ENCODE measurements around the gene P2RX2.

P2RX2 gene

DNA sequence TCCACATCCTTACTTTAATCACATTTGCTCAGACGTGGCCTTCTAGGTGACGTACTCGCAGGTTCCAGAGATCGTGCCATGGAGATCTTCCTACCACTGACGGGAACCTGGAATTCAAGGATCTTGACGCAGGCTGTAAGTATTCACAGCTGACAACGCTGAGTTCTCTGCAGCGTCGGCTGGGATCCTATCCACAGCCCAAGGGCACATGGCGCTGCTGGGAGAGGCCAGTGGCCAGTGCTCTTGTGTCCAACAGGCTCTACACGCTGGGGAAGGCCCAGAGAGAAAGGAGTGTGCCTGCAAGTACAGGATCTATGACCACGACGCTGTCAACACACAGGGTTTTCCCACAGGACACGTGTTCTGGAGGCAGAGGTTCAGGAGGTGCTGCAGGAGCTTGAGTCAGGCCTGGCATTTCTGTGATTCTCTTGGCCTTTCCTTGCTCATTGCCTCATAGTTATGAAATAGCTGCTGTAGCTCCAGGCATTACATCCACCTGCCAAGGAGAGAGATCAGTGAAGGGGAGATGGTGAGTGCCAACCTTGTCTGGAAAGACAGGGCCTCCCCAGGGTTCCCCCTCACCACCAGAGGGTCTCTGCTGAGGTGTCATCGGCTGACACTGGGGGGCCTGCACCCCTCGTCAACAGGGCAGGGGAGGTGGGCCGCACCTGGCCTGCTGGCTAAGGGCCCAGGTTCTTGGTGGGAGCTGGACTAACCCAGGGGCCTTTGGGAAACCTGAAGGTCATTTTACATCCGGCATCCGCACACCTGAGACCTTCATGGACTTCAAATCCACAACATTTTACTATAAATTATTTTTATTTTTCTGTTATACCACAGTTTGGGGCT is 29.5 kb upstream of the P2RX2 start:
- H3K4me3 ChIP-seq (ENCODE audit: low read length): no peak overlapping the region
- TF ChIP-seq, protein P1, sequence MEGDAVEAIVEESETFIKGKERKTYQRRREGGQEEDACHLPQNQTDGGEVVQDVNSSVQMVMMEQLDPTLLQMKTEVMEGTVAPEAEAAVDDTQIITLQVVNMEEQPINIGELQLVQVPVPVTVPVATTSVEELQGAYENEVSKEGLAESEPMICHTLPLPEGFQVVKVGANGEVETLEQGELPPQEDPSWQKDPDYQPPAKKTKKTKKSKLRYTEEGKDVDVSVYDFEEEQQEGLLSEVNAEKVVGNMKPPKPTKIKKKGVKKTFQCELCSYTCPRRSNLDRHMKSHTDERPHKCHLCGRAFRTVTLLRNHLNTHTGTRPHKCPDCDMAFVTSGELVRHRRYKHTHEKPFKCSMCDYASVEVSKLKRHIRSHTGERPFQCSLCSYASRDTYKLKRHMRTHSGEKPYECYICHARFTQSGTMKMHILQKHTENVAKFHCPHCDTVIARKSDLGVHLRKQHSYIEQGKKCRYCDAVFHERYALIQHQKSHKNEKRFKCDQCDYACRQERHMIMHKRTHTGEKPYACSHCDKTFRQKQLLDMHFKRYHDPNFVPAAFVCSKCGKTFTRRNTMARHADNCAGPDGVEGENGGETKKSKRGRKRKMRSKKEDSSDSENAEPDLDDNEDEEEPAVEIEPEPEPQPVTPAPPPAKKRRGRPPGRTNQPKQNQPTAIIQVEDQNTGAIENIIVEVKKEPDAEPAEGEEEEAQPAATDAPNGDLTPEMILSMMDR (conservative IDR thresholded peaks at IDR 0.05; ENCODE audit: low read depth, low read length): no peak
- no peak for DNase-seq (ENCODE audit: low read depth)

DNA sequence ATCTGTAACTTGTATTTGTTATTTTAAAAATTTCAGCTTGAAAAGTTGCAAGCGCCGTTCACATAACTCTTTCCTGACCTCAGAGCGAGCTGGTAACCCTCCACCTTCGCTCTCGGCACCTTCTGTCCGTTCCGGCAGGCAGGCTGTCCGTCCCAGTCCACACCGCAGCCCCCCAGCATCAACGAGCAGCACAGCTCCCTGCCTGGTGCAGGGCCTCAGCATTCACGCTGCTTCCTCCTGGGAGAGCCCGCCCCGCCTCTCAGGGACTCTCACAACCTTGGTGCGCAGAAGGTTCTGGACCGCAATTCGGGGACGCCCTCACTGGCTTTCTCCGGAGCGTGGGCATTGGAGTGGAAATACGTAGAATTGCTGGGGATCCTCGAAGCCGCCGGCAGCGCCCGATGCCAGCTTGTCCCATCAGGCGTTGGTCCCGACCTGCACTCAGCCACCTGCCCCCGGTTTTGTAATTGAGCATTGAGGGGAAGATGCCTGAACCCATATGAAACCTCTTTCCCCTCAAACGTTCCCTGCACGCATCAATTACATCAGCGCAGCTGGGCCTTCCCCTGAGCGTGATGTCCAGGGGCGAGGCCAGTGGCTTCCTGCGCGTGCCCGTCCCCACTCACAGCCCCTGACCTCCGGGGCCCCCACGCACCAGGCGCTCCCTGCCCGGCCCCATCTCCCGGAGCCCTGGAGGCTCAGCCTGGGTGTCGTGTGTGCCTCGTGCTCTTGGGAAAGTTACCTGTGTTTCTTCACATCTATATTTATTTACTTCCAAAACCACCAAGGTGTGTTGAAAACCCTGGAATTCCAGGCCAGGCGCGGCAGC is 27.3 kb upstream of the P2RX2 start:
- TF ChIP-seq, protein P1 (conservative IDR thresholded peaks at IDR 0.05; ENCODE audit: low read depth, low read length): no peak
- H3K4me3 ChIP-seq (ENCODE audit: low read length): no peak overlapping the region
- DNase-seq (ENCODE audit: low read depth): no peak

DNA sequence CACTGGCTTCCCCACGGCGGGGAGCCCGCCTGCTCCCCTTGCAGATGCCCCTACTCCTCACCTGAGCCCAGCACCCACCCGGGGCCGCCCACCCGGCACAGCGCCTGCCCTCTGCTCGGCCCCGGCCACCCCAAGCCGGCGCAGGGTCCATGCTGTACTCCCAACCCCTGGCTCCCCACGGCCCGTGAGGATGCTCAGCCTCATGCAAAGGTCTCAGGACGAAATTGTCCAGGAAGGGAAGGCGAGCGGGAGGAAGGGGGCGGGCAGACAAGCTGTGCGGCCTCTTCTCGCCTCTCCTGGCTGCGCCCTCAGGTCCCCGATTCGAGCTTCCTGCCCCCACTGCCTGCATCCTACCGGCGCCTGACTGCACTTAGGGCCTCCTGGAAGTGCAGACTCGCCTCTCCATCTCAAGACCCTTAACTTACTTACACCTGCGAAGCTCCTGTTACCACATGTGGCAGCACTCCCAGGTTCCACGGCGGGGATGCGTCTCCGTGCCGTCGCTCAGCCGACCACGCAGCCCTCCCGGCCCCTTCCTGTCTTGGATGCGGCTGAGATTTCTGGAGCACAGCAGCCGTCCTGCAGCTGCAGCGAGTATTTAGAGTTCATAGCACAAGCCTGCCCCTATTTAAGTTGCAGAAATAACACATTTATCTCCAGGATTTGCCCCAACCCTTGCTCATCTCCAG is 26.1 kb upstream of the P2RX2 start:
- H3K4me3 ChIP-seq (ENCODE audit: low read length): no peak overlapping the region
- TF ChIP-seq, protein P1 (conservative IDR thresholded peaks at IDR 0.05; ENCODE audit: low read depth, low read length): no peak
- no peak for DNase-seq (ENCODE audit: low read depth)

DNA sequence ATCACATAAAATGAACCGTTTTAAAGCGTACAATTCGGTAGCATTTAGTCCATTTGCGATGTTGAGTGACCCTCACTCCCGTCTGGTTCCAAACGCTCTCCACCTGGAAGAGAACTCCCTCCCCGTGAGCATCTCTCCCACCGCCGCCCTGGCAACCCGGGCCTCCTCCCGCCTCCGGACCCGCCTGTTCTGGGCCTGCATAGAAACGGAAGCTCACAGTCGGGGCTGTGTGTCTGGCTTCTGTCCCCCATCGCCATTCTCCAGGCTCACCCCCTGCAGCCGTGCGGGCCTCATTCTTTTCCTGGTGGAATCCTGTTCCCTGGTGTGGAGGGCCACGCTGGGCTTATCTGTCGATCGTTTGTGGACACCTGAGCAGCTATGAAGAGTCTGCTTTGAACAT is 25.5 kb upstream of the P2RX2 start:
- TF ChIP-seq, protein P1 (conservative IDR thresholded peaks at IDR 0.05; ENCODE audit: low read depth, low read length): no peak

DNA sequence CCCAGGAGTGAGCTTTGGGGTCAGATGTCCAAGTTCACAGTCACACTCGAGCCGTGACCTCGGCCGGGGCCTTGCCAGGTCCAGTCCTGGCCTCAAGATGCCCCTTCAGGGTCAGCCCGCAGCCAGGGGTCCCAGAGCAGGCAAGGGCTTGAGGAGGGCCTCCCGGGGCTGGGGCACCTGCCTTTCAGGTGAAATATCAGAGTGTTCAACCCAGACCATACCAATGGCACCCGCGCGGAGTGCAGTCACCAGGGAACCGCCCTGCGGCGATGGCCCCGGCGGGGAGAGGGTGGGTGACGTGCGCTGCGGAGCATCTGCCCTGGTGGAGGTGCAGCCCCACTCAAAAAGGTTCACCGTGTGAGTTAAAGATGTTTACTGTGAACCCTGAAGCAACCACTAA is 25.1 kb upstream of the P2RX2 start:
- no peak overlapping the region for H3K4me3 ChIP-seq (ENCODE audit: low read length)
- TF ChIP-seq, protein P1 (conservative IDR thresholded peaks at IDR 0.05; ENCODE audit: low read depth, low read length): no peak
- DNase-seq (ENCODE audit: low read depth): no peak

More for the DNA sequence above, 25.5 kb upstream of the P2RX2 start:
- H3K4me3 ChIP-seq (ENCODE audit: low read length): no peak overlapping the region
- DNase-seq (ENCODE audit: low read depth): no peak

DNA sequence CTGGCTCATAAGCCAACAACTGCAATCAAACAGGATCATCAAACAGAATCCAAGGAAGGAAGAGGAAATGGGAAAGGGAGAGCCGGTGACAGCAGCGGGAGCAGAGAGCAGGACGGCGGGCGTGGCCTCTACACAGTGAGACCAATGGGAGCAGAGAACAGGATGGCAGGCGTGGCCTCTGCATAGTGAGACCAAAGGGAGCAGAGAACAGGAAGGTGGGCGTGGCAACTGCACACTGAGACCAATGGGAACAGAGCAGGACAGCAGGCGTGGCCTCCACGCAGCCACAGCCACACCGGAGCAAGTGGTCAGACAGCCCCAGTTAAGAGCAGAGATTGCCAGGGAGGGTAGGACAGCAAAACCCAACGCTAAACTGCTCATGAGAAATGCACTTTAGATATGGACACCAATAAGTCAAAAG is 24.6 kb upstream of the P2RX2 start:
- DNase-seq (ENCODE audit: low read depth): peak; percentile 89
- TF ChIP-seq, protein P1 (conservative IDR thresholded peaks at IDR 0.05; ENCODE audit: low read depth, low read length): no peak
- no peak overlapping the region for H3K4me3 ChIP-seq (ENCODE audit: low read length)
